Right lobe of liver (tissue), 6 donors: ENCODE results near the gene MYH15. TPM values are rescaled to one million over a fixed set of nuclear protein-coding genes. Genes with fewer than 3 reads are reported as not detected.

Source experiments
- ATAC-seq, 4 donors: fragments of 200-7000 bp; cut with Tn5 transposase; one replicate each; pipeline ENCODE4 v1.9.1; 2020; ENCODE audit warnings: mild to moderate bottlenecking in 4 of 4, moderate library complexity in 4 of 4
- DNase-seq, 3 donors: peaks; one replicate each; pipeline ENCODE4 v3.0.0-alpha.2; 2020
- H3K27ac ChIP-seq, 3 donors: fragments of 200-600 bp; one replicate each; pipeline ENCODE4 v1.8.0; 2022
- H3K27me3 ChIP-seq, 2 donors: fragments of 200-600 bp; one replicate each; pipeline ENCODE4 v1.8.0; 2022
- H3K36me3 ChIP-seq, 4 donors: fragments of 200-600 bp; sonication (generic) in 1 of 4; one replicate each; pipeline versions ENCODE4 v1.5.1 to v1.8.0; 2017 to 2022; ENCODE audit warnings: control low read depth in 1 of 4
- H3K4me1 ChIP-seq, 4 donors: fragments of 200-600 bp; sonication (generic) in 1 of 4; one replicate each; pipeline versions ENCODE4 v1.5.1 to v1.8.0; 2017 to 2022; ENCODE audit warnings: control low read depth in 1 of 4
- H3K4me3 ChIP-seq, 3 donors: fragments of 200-600 bp; one replicate each; pipeline ENCODE4 v1.8.0; 2022
- H3K9me3 ChIP-seq, 4 donors: fragments of 200-600 bp; sonication (generic) in 1 of 4; one replicate each; pipeline versions ENCODE4 v1.5.1 to v1.8.0; 2017 to 2022; ENCODE audit warnings: control low read depth in 1 of 4
- POLR2A ChIP-seq: fragments of 450-650 bp; IDR thresholded peaks from one replicate; pipeline ENCODE4 v1.6.1; 2017; ENCODE audit warnings: antibody characterized with exemption, mild to moderate bottlenecking
- WGBS: methylation state at CpG from one replicate; pipeline ENCODE4 v1.1.6; 2018; ENCODE audit warnings: low coverage, low lambda C conversion rate; ENCODE audit not compliant: insufficient coverage; ENCODE audit errors: missing lambda C conversion rate; 5-methylcytosine and 5-hydroxymethylcytosine counted together
- intact Hi-C, 2 donors: fragments of 100-400 bp; cut with DNase I; formaldehyde crosslinking; loops; one replicate each; pipeline versions ENCODE4 v1.11.2 to v1.14.1; 2022
- total RNA-seq, 6 experiments: library from RNA; depleted of rRNA in 2 of 6; stranded (reverse); fragments of >200 nt in 2 of 6; fragmentation: NEBNext Ultra II Directional in 3 of 6; extraction: Animal tissue kit (Norgen Biotek cat#: 25700) in 3 of 6; gene quantifications; one replicate each; pipeline versions ENCODE4 v1.1.0 to v1.2.4, GENCODE V29; 2016 to 2023
- TF ChIP-seq, protein P1 (sequence below), 4 donors: fragments of 200-600 bp in 3 of 4; fragments of 450-650 bp in 1 of 4; IDR thresholded peaks; one replicate each; pipeline versions ENCODE4 v1.5.1 to v1.8.0; 2016 to 2022; ENCODE audit warnings: antibody characterized with exemption in 4 of 4, mild to moderate bottlenecking in 2 of 4
- donor health status: DM: no; HTN: yes; CAD: no.
- donor health status: DM: no; HTN: no; CAD: no.
- donor health status: DM: no; HTN: no; CAD: no.
- donor health status: DM: no; HTN: yes; CAD: no.
- donor health status: DM: no; HTN: yes; CAD: no.

The MYH15 gene
- total RNA-seq, 6 experiments from 2014 or later, result not detected

DNA sequence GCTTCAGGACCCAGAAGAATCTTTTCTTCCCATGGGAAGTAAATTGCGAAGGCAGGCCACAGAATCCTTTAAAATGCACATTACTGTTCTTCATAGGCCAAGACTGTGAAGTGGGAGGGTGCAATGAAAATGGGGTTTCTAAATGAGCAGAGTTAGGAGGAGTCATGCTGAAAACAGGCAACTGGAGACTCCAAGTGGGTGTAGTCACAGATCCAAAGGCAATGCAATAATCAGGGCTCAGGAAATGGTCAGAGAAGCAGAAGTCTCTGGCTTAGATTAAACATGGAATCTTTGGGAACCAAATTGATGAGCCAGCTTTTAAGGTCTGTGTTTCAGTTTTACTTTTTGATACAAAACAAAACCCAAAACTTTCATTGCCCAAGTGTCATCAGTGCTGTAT is 176.4 kb downstream of the MYH15 start:
- H3K9me3 ChIP-seq, result no peaks in the 10 kb centered on the region
- 64% methylated on average over 1 of the region's 1 CpG for WGBS

GRCh38 chr3:108331792-108332191 is 178.6 kb downstream of the MYH15 start:
- intact Hi-C loops, result no loop called here
- WGBS, result 71% methylated on average over 3 of the region's 3 CpGs
- Histone ChIP-seq H3K9me3 (no peaks in the 10 kb centered on the region), H3K27ac (no peak overlapping the region), H3K4me1 (no peaks in the 10 kb centered on the region), H3K36me3 (no peaks in the 10 kb centered on the region), H3K4me3 (no peak overlapping the region), H3K27me3 (no peaks in the 10 kb centered on the region)
- DNase-seq (no peak), ATAC-seq (no peak)
- TF ChIP-seq POLR2A, result no peak
- TF ChIP-seq, protein P1, sequence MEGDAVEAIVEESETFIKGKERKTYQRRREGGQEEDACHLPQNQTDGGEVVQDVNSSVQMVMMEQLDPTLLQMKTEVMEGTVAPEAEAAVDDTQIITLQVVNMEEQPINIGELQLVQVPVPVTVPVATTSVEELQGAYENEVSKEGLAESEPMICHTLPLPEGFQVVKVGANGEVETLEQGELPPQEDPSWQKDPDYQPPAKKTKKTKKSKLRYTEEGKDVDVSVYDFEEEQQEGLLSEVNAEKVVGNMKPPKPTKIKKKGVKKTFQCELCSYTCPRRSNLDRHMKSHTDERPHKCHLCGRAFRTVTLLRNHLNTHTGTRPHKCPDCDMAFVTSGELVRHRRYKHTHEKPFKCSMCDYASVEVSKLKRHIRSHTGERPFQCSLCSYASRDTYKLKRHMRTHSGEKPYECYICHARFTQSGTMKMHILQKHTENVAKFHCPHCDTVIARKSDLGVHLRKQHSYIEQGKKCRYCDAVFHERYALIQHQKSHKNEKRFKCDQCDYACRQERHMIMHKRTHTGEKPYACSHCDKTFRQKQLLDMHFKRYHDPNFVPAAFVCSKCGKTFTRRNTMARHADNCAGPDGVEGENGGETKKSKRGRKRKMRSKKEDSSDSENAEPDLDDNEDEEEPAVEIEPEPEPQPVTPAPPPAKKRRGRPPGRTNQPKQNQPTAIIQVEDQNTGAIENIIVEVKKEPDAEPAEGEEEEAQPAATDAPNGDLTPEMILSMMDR (IDR thresholded peaks at IDR 0.05), result no peak

More for the DNA sequence above, 176.4 kb downstream of the MYH15 start:
- TF ChIP-seq POLR2A, result no peak
- TF ChIP-seq, protein P1 (IDR thresholded peaks at IDR 0.05), result no peak
- DNase-seq (no peak), ATAC-seq (no peak)
- H3K4me3 ChIP-seq, result no peak overlapping the region
- intact Hi-C loops, result no loop called here
- no peaks in the 10 kb centered on the region for H3K36me3 ChIP-seq
- no peaks in the 10 kb centered on the region for H3K27me3 ChIP-seq
- H3K4me1 ChIP-seq, result peaks cover 0 to 2% (median 0%) of the 10 kb centered on the region in 4 donors
- H3K27ac ChIP-seq, result no peak overlapping the region

Other genes with a start within 250 kb of the MYH15 start
- gene HHLA2, start 214.0 kb downstream of the MYH15 start, total RNA-seq, result not detected
- 1 to 10 TPM in 3 of 6 experiments, under 1 TPM in 3; 0.44 to 3.2 (median 1.3) TPM for gene CIP2A, start 78.8 kb upstream of the MYH15 start, total RNA-seq
- 1 to 10 TPM; 2.2 to 5.2 (median 3.0) TPM for gene DZIP3, start 79.1 kb upstream of the MYH15 start, total RNA-seq
- gene RETNLB, start 246.8 kb upstream of the MYH15 start, total RNA-seq, result not detected